Stimulated activated effector memory CD8-positive, alpha-beta T cell treated with anti-CD3 and anti-CD28 coated beads, Interleukin-12 subunit alpha, Interleukin-12 subunit beta, amount 100 ng/mL, for 72 hours (primary cell): ENCODE measurements around the gene TMCC2.
"Not testable (repeated sequence)": the region's sequence is repeated elsewhere in the genome, so short reads cannot be mapped to it uniquely, and the experiment has no call there.

Experiments
- ATAC-seq: fragments of 150-1000 bp; cut with Tn5 transposase; 2 replicates; pipeline ENCODE4 v1.10.0; 2021
- DNase-seq, 2 donors: peaks; one replicate each; pipeline ENCODE4 v3.0.0; 2021 to 2022; ENCODE audit warnings: low spot score in 2 of 2
- H3K27ac Mint-ChIP-seq: one replicate; pipeline ENCODE4 v1.8.0; 2022; ENCODE audit warnings: mild to moderate bottlenecking, mixed read lengths
- H3K36me3 Mint-ChIP-seq: one replicate; pipeline ENCODE4 v1.8.0; 2022; ENCODE audit warnings: mild to moderate bottlenecking, mixed read lengths
- H3K4me1 Mint-ChIP-seq: one replicate; pipeline ENCODE4 v1.8.0; 2022; ENCODE audit warnings: mixed read lengths
- H3K4me3 Mint-ChIP-seq: one replicate; pipeline ENCODE4 v1.8.0; 2022; ENCODE audit warnings: mild to moderate bottlenecking, mixed read lengths
- H3K9me3 Mint-ChIP-seq: one replicate; pipeline ENCODE4 v1.8.0; 2022; ENCODE audit warnings: mixed read lengths

Gene TMCC2

DNA sequence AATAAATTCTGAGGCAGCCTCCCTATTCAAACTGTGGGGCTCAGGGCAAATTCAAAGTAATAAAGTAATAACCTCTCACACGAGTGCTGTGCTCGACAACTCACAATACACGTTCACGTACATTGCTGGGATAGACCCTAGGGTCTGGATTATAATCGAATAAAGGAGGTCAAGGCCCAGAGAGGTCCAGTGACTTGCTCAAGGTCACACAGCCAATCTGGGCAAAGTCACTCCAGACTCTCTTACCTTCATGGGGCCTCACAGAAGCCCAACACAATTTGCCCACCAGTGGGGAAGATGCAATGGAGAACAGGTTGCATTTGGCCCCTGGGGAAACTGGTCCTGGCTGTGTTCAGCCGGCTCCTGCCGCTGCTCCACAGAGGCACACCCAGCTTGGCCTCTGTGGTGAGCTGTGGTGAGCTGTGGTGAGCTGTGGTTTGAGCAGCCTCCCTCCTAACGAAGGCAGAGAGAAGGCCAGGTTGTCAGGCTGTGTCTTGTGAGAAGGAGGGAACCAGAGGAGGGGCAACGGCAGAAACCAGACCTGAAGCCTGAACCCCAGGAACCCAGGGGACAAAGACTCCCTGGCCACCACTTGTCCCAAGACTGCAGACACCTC is 58.7 kb downstream of the TMCC2 start:
- Mint-ChIP-seq H3K4me3 (peak overlapping the region; percentile 75), H3K27ac (peak overlapping the region; percentile 21), H3K9me3 (no peaks in the 10 kb centered on the region), H3K36me3 (peaks cover 27% of the 10 kb centered on the region), H3K4me1 (peaks cover 80% of the 10 kb centered on the region)
- DNase-seq: peak; percentile 73 to 92
- peak; percentile 45 for ATAC-seq

DNA sequence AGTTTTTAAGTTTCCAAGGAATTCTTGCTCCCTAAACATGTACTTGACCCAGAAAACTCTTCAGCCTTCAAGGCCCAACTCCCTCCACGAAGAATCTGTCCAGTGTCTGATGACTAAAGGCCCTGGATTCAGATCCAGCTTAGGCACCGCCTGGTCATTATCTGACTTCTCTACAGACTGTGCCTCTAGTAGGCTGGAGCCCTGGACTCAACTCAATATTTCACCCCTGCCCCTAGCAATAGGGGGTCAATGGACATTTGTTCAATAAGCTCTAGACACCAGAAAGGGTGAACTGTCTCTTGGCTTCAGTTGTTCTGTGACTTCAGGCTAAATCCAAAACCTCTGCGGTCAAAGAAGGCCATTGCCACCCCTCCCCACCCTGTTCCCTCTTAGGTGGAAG is 59.3 kb downstream of the TMCC2 start:
- no peak for ATAC-seq
- H3K4me3 Mint-ChIP-seq: peak overlapping the region; percentile 75
- no peak for DNase-seq
- H3K9me3 Mint-ChIP-seq: no peaks in the 10 kb centered on the region
- H3K36me3 Mint-ChIP-seq: peaks cover 27% of the 10 kb centered on the region
- H3K27ac Mint-ChIP-seq: peak overlapping the region; percentile 21
- peaks cover 85% of the 10 kb centered on the region for H3K4me1 Mint-ChIP-seq

DNA sequence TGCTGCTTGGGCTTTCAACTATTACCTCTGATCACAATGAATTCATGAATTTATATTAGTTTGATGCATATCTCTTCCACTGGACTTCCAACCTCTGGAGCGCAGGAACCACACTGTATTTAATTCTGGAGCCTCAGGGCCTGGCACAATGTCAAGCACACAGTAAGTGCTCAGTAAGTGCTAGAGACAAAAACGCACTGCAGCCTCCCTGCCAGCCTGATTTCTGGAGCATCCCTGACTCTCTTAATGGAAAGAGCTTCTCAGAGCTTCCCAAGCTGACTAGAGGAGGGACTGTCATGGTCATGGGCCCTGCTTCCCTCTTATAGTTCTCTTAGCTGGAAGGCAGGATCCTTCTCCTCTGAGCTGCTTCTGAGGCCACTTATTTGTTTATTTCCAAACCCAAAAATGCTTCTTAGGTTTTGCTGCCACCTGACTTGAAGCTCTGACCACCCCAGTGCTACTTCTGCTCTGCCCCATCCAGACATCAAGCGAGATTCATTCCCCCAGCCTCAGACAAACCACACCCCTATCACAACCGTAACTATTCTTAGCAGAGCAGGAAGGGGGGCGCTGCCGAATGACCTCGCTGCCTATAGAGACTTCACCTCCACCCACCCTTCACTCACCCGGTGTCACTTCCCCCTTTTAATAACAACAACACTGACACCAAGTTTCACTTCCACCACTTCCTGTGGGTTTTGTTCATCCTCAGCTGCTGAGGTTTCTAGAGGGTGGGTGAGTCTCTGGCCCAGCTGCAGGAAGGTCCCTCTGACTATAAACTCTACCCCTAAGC is 60.2 kb downstream of the TMCC2 start:
- Mint-ChIP-seq H3K36me3 (peaks cover 27% of the 10 kb centered on the region), H3K9me3 (no peaks in the 10 kb centered on the region), H3K4me1 (peaks cover 76% of the 10 kb centered on the region), H3K4me3 (peak overlapping the region; percentile 75), H3K27ac (peak overlapping the region; percentile 21)
- ATAC-seq (peak; percentile 87), DNase-seq (peak; percentile 57 to 89)

DNA sequence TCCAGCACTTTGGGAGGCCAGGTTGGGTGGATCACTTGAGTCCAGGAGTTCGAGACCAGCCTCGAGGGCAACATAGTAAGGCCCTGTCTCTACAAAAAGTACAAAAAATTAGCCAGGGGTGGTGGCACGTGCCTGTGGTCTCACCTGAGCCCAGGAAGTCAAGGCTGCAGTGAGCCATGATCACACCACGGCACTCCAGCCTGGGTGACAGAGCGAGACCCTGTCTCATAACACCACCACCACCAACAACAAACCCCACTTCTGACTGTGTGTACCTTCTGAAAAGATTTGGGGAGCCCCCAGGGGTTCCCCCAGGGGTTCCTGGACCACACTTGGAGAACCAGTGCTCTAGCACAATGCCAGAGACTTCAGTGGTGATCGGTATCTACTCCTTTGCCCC is 63.9 kb downstream of the TMCC2 start:
- Mint-ChIP-seq H3K4me3 (no peak overlapping the region), H3K4me1 (peaks cover 69% of the 10 kb centered on the region), H3K36me3 (peaks cover 12% of the 10 kb centered on the region), H3K27ac (peak overlapping the region; percentile 34), H3K9me3 (no peaks in the 10 kb centered on the region)
- DNase-seq (no peak), ATAC-seq (no peak)

DNA sequence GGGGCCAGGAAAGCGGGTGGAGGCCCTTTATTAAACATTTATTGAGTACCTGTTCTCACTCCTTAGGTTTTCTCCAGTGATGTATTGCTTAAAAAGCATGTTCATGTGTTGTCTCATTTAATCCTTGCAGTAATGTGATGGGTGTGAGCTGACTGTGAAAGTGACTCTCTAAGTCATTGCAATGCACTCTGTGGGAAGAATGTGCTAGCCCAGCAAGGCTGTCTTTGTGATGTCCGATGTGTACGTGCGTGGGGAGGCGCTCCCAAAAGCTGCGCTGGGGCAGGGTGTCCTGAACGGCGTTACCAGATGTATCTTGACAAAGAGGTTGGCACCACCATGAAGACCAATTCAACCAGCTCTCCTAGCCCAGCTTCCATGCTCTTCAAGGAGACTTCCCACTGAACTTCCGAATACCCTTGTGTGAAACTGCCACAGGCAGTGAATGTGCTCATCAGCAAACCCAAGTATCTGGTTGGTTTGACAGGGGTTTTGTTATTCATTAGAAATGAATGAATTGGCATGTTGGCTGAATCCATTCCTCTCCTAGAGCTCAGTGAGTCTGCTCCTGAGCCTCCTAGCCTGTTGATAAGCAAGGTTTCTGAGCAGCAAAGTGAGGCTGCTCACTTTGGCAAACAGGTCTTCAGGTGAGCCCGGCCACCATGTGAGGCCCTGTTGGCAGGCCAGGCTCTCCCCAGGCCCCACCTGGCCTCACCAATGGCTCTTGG is 65.8 kb downstream of the TMCC2 start:
- Mint-ChIP-seq H3K36me3 (peaks cover 3% of the 10 kb centered on the region), H3K4me3 (no peak overlapping the region), H3K9me3 (no peaks in the 10 kb centered on the region), H3K4me1 (peaks cover 65% of the 10 kb centered on the region), H3K27ac (peak overlapping the region; percentile 32)
- DNase-seq (no peak), ATAC-seq (no peak)

DNA sequence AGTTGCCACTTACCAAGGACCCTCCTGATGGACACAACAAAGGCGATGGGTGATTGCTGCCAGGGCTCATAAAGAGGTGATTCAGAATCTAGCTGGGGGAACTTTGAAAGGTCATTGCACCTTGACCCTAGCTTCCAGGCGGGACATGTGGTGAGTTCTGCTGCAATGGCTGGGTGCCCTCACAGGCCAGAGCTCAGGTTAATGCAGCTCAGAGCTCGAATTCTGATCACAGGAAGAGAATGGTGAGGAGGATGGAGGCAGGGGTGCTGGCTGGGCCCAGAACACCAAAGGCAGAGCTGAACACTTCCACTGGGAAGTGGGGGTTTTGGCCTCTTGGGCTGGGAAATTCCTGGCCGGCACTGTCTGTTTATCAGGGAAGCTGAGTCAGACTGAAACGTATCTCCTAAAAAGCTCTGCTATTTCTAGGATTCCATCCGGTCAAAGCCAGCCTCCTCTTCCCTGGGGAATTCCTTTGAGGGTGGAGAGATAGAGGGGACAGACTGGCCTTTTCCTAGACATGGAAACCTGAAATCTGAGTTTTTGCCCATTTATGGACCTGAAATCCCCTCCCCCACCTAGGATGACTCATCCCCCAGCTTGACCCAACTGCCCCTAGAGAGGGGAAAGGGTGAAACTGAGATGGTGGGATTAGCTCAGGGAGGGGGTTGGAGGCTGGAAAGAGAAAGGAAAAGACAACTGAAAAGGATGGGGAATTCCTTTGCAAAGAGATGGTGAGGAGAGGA is 66.6 kb downstream of the TMCC2 start:
- Mint-ChIP-seq H3K27ac (peak overlapping the region; percentile 32), H3K36me3 (no peaks in the 10 kb centered on the region), H3K9me3 (no peaks in the 10 kb centered on the region), H3K4me3 (no peak overlapping the region), H3K4me1 (peaks cover 64% of the 10 kb centered on the region)
- ATAC-seq (no peak), DNase-seq (no peak)

DNA sequence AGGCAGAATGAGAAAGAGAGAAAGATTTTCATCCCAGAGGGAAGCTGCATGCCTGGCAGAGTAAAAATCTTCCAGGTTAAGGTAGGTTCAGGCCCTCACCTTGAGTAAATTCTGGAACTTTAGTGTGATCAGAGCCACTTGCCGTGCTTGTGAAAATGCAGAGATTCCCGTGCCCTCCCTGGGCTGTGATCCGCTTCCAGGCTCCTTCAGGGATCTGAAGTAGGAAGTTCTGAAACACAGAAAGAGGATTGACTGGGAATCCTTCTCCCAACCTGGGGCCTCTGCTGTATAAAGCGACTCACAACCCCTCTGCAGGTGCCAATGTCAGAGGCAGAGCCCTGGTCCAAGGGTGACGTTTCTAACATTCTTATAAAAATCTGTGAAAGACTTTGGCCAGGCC is 67.2 kb downstream of the TMCC2 start:
- no peaks in the 10 kb centered on the region for H3K36me3 Mint-ChIP-seq
- H3K4me3 Mint-ChIP-seq: no peak overlapping the region
- no peaks in the 10 kb centered on the region for H3K9me3 Mint-ChIP-seq
- ATAC-seq (no peak), DNase-seq (no peak)
- H3K4me1 Mint-ChIP-seq: peaks cover 58% of the 10 kb centered on the region
- H3K27ac Mint-ChIP-seq: no peak overlapping the region

DNA sequence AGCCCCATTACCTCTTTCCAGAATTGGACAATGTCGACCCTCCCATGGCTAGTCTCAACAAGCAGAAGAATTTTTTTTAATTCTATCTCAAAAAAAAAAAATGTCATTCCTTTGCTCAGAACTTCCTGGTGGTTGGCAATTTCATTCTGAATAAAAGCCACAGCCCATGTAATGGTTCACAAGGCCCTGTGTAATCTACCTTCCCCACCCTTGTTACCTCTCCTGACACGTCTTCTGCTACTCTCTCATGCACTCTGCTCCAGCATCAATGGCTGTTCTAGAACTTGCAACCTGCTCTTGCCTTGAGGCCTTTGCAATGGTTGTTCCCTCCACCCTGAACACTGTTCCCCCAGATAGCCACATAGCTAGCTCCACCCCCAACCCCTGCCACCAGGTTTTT is 68.4 kb downstream of the TMCC2 start:
- H3K4me1 Mint-ChIP-seq: peaks cover 57% of the 10 kb centered on the region
- H3K4me3 Mint-ChIP-seq: no peak overlapping the region
- no peaks in the 10 kb centered on the region for H3K9me3 Mint-ChIP-seq
- H3K27ac Mint-ChIP-seq: no peak overlapping the region
- peaks cover under 1% of the 10 kb centered on the region for H3K36me3 Mint-ChIP-seq
- DNase-seq: no peak
- ATAC-seq: no peak

DNA sequence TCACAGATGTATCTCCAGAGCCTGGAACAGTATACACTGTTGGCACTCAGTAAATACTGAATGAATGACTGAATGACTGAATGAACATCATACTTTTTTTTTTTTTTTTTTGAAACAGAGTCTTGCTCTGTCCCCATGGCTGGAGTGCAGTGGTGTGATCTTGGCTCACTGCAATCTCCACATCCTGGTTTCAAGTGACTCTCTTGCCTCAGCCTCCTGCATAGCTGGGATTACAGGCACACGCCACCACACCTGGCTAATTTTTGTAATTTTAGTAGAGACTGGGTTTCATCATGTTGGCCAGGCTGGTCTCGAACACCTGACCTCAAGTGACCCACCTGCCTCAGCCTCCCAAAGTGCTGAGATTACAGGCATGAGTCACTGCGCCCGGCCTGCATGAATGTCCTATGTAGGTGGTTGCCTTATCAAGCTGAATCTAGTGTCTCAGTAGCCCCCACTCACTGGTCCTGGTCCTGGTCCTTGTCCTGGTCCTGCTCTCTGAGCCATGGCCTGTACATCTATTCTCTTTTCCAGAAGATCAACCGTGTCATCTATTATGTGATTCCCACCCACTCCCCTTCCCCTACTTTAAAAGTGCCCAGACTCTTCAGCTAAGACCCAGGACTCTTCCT is 69.9 kb downstream of the TMCC2 start:
- peaks cover 57% of the 10 kb centered on the region for H3K4me1 Mint-ChIP-seq
- DNase-seq, ATAC-seq, H3K27ac Mint-ChIP-seq, H3K4me3 Mint-ChIP-seq, H3K9me3 Mint-ChIP-seq: not testable (repeated sequence)
- H3K36me3 Mint-ChIP-seq: peaks cover 15% of the 10 kb centered on the region

DNA sequence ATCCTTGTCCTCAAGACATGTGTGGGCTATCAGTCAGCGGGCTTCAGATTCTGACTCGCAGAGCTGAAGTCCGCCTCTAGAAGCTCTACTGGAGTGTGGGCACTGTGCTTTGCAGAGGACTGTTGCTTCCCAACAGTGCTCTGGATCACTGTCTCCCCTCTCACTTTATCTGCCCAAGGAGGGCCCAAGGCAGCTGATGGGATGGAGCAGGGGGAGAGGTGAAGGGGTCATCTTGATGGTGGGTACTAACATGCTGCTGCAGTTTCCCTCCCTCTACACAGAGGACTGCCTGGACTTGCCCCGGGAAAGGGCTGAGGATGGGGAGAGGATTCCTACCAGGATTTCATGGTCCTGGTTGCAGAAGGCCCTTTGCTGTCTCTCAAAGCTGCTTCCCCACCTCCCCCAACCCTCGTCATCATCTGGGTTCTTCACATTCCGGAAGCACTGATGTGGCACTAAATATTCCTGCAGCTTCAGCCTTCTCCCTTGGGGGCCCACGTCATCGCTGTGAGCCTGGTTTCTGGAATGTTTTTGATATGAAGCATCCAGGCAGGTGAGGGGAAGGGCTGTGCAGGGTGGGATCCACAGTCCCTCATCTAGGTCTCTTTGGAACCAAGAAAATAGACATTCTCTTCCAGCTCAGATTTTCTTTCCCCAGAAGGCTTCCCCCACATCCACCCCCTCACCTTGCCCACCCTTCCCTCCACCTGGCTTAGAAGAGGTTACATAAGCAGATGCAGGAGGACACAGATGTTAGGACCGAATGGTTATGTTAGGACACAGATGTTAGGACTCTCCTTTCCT is 70.6 kb downstream of the TMCC2 start:
- Mint-ChIP-seq H3K9me3 (no peaks in the 10 kb centered on the region), H3K36me3 (peaks cover 23% of the 10 kb centered on the region), H3K4me3 (no peak overlapping the region), H3K27ac (no peak overlapping the region), H3K4me1 (peaks cover 55% of the 10 kb centered on the region)
- no peak for ATAC-seq
- DNase-seq: no peak

DNA sequence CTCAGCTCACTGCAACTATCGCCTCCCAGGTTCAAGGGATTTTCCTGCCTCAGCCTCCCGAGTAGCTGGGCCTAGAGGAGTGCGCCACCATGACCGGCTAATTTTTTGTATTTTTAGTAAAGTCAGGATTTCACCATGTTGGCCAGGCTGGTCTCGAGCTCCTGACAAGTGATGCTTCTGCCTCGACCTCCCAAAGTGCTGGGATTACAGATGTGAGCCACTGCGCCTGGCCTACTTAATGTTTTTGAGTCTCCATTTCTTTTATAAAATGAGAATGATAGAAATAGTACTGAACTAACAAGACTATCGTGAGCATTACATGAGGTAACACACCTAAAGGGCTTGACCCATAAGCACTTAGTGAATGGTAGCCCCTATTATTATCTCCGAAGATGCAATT is 72.4 kb downstream of the TMCC2 start:
- no peak overlapping the region for H3K27ac Mint-ChIP-seq
- no peak overlapping the region for H3K4me3 Mint-ChIP-seq
- ATAC-seq (no peak), DNase-seq (no peak)
- no peaks in the 10 kb centered on the region for H3K9me3 Mint-ChIP-seq
- H3K36me3 Mint-ChIP-seq: peaks cover 32% of the 10 kb centered on the region
- peaks cover 48% of the 10 kb centered on the region for H3K4me1 Mint-ChIP-seq

DNA sequence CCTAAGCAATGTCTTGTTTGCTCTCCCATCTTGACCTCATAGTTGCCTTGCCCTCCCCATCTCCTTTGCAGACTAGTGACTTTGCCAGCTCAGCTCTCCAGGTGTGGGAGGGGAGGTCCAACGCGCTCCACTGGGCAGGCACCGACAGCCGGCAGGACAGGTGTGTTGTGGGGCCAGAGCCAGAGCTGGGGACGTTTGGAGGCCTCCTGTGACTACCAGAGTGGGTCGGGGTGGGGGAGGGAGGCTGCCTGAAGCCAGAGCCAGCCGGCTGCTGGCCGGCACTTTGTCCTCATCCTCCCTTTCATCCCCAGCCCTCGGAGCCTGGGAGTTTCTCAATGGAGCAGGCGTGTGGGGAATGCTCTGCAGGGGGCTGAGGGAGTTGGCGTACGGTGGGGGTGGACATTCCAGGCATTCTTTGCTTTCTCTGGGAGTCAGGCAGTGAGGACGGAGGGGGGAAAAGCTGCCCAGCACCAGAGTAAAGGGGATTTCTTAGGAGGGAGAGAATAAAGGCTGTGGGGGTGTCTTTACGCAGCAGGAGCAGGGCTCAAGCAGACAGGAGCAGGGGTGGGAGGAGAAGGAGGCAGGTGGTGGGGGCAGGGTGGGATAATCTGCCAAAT is 73.6 kb downstream of the TMCC2 start:
- H3K4me1 Mint-ChIP-seq: peaks cover 42% of the 10 kb centered on the region

DNA sequence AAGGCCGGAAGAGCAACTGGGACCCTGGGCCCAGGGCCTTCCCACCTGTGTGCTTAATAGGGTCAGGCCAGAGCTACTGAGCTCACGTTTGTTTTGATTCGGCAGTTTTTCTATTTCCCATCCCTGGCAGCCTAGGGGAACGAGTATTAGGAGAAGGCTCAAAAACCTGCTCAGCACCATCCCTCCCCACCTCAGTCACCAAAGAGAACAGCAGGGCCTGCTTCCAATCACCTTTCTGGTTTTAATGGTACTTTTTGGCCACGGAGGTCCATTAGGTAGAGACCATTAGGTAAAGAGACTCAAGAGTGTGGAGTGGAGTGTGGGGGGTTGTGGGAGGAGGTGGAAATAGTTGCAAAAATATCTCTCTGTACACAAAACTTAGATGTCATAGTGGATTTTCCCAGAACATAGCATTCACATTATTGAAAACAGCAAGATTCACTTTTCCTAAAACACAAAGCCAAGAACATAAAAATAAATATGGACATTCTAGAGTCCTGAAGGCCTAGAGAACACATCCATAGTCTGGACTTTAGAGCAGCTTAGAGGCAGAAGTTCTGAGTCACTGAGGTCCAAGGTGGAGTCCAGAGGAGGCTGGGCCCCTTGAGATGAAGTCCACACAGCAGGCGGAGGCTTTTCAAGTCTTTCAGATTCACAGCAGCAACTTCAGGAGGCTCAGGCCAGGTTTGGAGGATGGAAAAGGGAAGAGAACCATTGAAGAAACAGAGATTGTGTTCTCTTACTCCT is 74.3 kb downstream of the TMCC2 start:
- Mint-ChIP-seq H3K9me3 (no peaks in the 10 kb centered on the region), H3K27ac (peak overlapping the region; percentile 56), H3K36me3 (peaks cover 51% of the 10 kb centered on the region), H3K4me1 (peaks cover 35% of the 10 kb centered on the region), H3K4me3 (no peak overlapping the region)
- ATAC-seq: no peak
- DNase-seq: no peak

More for the DNA sequence above, 73.6 kb downstream of the TMCC2 start:
- Mint-ChIP-seq H3K4me3 (no peak overlapping the region), H3K36me3 (peaks cover 44% of the 10 kb centered on the region), H3K27ac (peak overlapping the region; percentile 56), H3K9me3 (no peaks in the 10 kb centered on the region)
- ATAC-seq (no peak), DNase-seq (no peak)
